ENCODE measurements around the gene FRMD8.

FRMD8 gene

GRCh38 chr11:65376138-65376713 lies 10.2 kb upstream of the FRMD8 start:
- H3K4me3 ChIP-seq (replicated peaks; ENCODE audit: low read depth, low read length): no peak overlapping the region
- no peak for DNase-seq (ENCODE audit: low read depth)
- no peak for TF ChIP-seq CTCF (IDR thresholded peaks at IDR 0.05; ENCODE audit: low read length, missing control alignments)

- no peak for DNase-seq (ENCODE audit: low read depth)
- TF ChIP-seq CTCF (IDR thresholded peaks at IDR 0.05; ENCODE audit: low read length, missing control alignments): no peak
- no peak overlapping the region for H3K4me3 ChIP-seq (replicated peaks; ENCODE audit: low read depth, low read length)
Observed at GRCh38 chr11:65377036-65377435, 9.4 kb upstream of the FRMD8 start.

- no peak overlapping the region for H3K4me3 ChIP-seq (replicated peaks; ENCODE audit: low read depth, low read length)
- DNase-seq (ENCODE audit: low read depth): no peak
- no peak for TF ChIP-seq CTCF (IDR thresholded peaks at IDR 0.05; ENCODE audit: low read length, missing control alignments)
Observed at GRCh38 chr11:65377777-65378176, 8.7 kb upstream of the FRMD8 start.

- TF ChIP-seq CTCF (IDR thresholded peaks at IDR 0.05; ENCODE audit: low read length, missing control alignments): no peak
- DNase-seq (ENCODE audit: low read depth): no peak
- H3K4me3 ChIP-seq (replicated peaks; ENCODE audit: low read depth, low read length): no peak overlapping the region
Observed at GRCh38 chr11:65378208-65378927, 8.1 kb upstream of the FRMD8 start.

- TF ChIP-seq CTCF (IDR thresholded peaks at IDR 0.05; ENCODE audit: low read length, missing control alignments): no peak
- no peak for DNase-seq (ENCODE audit: low read depth)
- H3K4me3 ChIP-seq (replicated peaks; ENCODE audit: low read depth, low read length): no peak overlapping the region
Observed at GRCh38 chr11:65378928-65379638, 7.4 kb upstream of the FRMD8 start.

- no peak for TF ChIP-seq CTCF (IDR thresholded peaks at IDR 0.05; ENCODE audit: low read length, missing control alignments)
- DNase-seq (ENCODE audit: low read depth): no peak
- H3K4me3 ChIP-seq (replicated peaks; ENCODE audit: low read depth, low read length): no peak overlapping the region
Observed at GRCh38 chr11:65379698-65380459, 6.6 kb upstream of the FRMD8 start.

Measured in fibroblast of pulmonary artery (primary cell).